Osteoblast (primary cell): ENCODE measurements around the gene GPM6B. TPM values are rescaled to one million over a fixed set of nuclear protein-coding genes. Genes with fewer than 3 reads are reported as not detected.

Source experiments
- DNase-seq: peaks from one replicate; pipeline ENCODE4 v3.0.0; 2011; ENCODE audit warnings: low spot score, mixed read lengths; ENCODE audit not compliant: insufficient read length; ENCODE audit errors: missing footprints
- H2AFZ ChIP-seq: 2 replicates; pipeline ENCODE4 v1.6.0; 2011; ENCODE audit warnings: mild to moderate bottlenecking, low read length
- H3K27ac ChIP-seq: 2 replicates; pipeline ENCODE4 v1.5.1; 2011; ENCODE audit warnings: mild to moderate bottlenecking, low read depth, low read length, moderate library complexity
- H3K27me3 ChIP-seq: 2 replicates; pipeline ENCODE4 v1.6.0; 2012; ENCODE audit warnings: mild to moderate bottlenecking, control low read depth, inconsistent platforms, low read length, moderate library complexity; ENCODE audit not compliant: insufficient read depth
- H3K36me3 ChIP-seq: 2 replicates; pipeline ENCODE4 v1.5.1; 2011; ENCODE audit warnings: mild to moderate bottlenecking, low read length, control low read depth, moderate library complexity; ENCODE audit not compliant: insufficient read depth
- H3K4me1 ChIP-seq: 2 replicates; pipeline ENCODE4 v1.5.1; 2011; ENCODE audit warnings: mild to moderate bottlenecking, low read length, control low read depth, moderate library complexity; ENCODE audit not compliant: insufficient read depth
- H3K4me2 ChIP-seq: 2 replicates; pipeline ENCODE4 v1.6.0; 2011; ENCODE audit warnings: mild to moderate bottlenecking, low read length; ENCODE audit not compliant: insufficient read depth
- H3K4me3 ChIP-seq: fragments of 200-600 bp; sonication (generic); 3 replicates; pipeline ENCODE4 v1.5.1; 2012; ENCODE audit warnings: mild to moderate bottlenecking, low read length, inconsistent platforms; ENCODE audit not compliant: insufficient read depth
- H3K79me2 ChIP-seq: 2 replicates; pipeline ENCODE4 v1.6.0; 2012; ENCODE audit warnings: mild to moderate bottlenecking, low read length, control low read depth, inconsistent platforms; ENCODE audit not compliant: insufficient read depth
- H3K9me3 ChIP-seq: 2 replicates; pipeline ENCODE4 v1.5.1; 2011; ENCODE audit warnings: low read depth, low read length, control low read depth
- H4K20me1 ChIP-seq: 2 replicates; pipeline ENCODE4 v1.6.0; 2012; ENCODE audit warnings: mild to moderate bottlenecking, low read length, control low read depth; ENCODE audit not compliant: insufficient read depth
- CTCF ChIP-seq: IDR thresholded peaks from 2 replicates; pipeline ENCODE4 v1.5.1; 2011; ENCODE audit warnings: mild to moderate bottlenecking, low read depth, low read length, moderate library complexity; ENCODE audit errors: extremely low read depth
- total RNA-seq: library from RNA; depleted of rRNA; stranded (reverse); fragments of >200 nt; gene quantifications from 2 replicates; pipeline ENCODE4 v1.2.3, GENCODE V29; 2012

The GPM6B gene
- total RNA-seq, 1 donor, result 1.1 TPM

GRCh38 chrX:13764281-13764680, 52.6 kb downstream of the GPM6B start:
- Histone ChIP-seq H3K79me2 (no peaks in the 10 kb centered on the region), H2AFZ (no peak overlapping the region), H3K36me3 (peaks cover 22% of the 10 kb centered on the region), H3K9me3 (no peaks in the 10 kb centered on the region), H4K20me1 (no peaks in the 10 kb centered on the region), H3K4me2 (no peak overlapping the region), H3K4me1 (no peaks in the 10 kb centered on the region), H3K4me3 (no peak overlapping the region), H3K27me3 (no peaks in the 10 kb centered on the region), H3K27ac (no peak overlapping the region)
- TF ChIP-seq CTCF, result no peak
- no peak for DNase-seq

GRCh38 chrX:13763489-13763888, 53.4 kb downstream of the GPM6B start:
- no peak overlapping the region for H3K27ac ChIP-seq
- no peak for DNase-seq

GRCh38 chrX:13761606-13762414, 55.1 kb downstream of the GPM6B start:
- no peaks in the 10 kb centered on the region for H4K20me1 ChIP-seq
- H2AFZ ChIP-seq, result no peak overlapping the region
- H3K27ac ChIP-seq, result no peak overlapping the region
- H3K9me3 ChIP-seq, result no peaks in the 10 kb centered on the region
- no peak overlapping the region for H3K4me2 ChIP-seq
- no peak overlapping the region for H3K4me3 ChIP-seq
- TF ChIP-seq CTCF, result no peak
- no peaks in the 10 kb centered on the region for H3K79me2 ChIP-seq
- no peaks in the 10 kb centered on the region for H3K4me1 ChIP-seq
- H3K36me3 ChIP-seq, result peaks cover 33% of the 10 kb centered on the region
- no peaks in the 10 kb centered on the region for H3K27me3 ChIP-seq
- DNase-seq, result peak; percentile 47

More at GRCh38 chrX:13763489-13763888, 53.4 kb downstream of the GPM6B start:
- Histone ChIP-seq H2AFZ (no peak overlapping the region), H3K79me2 (no peaks in the 10 kb centered on the region), H3K4me2 (no peak overlapping the region), H4K20me1 (no peaks in the 10 kb centered on the region), H3K36me3 (peaks cover 25% of the 10 kb centered on the region), H3K9me3 (no peaks in the 10 kb centered on the region), H3K4me1 (no peaks in the 10 kb centered on the region), H3K4me3 (no peak overlapping the region), H3K27me3 (no peaks in the 10 kb centered on the region)
- TF ChIP-seq CTCF, result no peak

- Histone ChIP-seq H3K27ac (no peak overlapping the region), H3K36me3 (peaks cover 35% of the 10 kb centered on the region), H3K4me2 (no peak overlapping the region), H3K4me3 (no peak overlapping the region), H4K20me1 (no peaks in the 10 kb centered on the region), H3K27me3 (no peaks in the 10 kb centered on the region), H3K9me3 (no peaks in the 10 kb centered on the region), H2AFZ (no peak overlapping the region), H3K79me2 (no peaks in the 10 kb centered on the region), H3K4me1 (no peaks in the 10 kb centered on the region)
- no peak for DNase-seq
- no peak for TF ChIP-seq CTCF
These were observed 56.5 kb downstream of the GPM6B start for GRCh38 chrX:13760426-13760825.
